A673 (cell line): ENCODE measurements around the gene BCAS1. TPM values are rescaled to one million over a fixed set of nuclear protein-coding genes. Genes with fewer than 3 reads are reported as not detected.

Experiments
- BruUV-seq: library from RNA; stranded (reverse); fragments of 400-500 nt; replicated peaks from 2 replicates; lab custom pipeline; 2021; lab: Mats Ljungman, UMichigan
- CTCF ChIA-PET: fragments of 300-600 bp; sonication (Branson Sonifier 250); formaldehyde crosslinking; loops from one replicate; lab custom pipeline; 2022; ENCODE audit warnings: antibody characterized with exemption; lab: Charles Lee
- POLR2A ChIA-PET: fragments of 300-600 bp; sonication (Branson Sonifier 250); formaldehyde crosslinking; loops from one replicate; lab custom pipeline; 2022; ENCODE audit warnings: antibody characterized with exemption; ENCODE audit not compliant: low non-redundant PET; lab: Charles Lee
- DNase-seq: peaks from one replicate; pipeline ENCODE4 v3.0.0-alpha.2; 2015; ENCODE audit warnings: low spot score
- H3K27ac ChIP-seq: fragments of 200-600 bp; sonication (generic); 2 replicates; pipeline ENCODE4 v1.5.1; 2016; ENCODE audit warnings: mixed run types, low read depth, mild to moderate bottlenecking, mixed read lengths, antibody characterized with exemption, low read length; ENCODE audit not compliant: poor library complexity, severe bottlenecking
- H3K27me3 ChIP-seq: fragments of 200-600 bp; sonication (generic); replicated peaks from 2 replicates; pipeline ENCODE4 v1.6.1; 2017; ENCODE audit warnings: mixed run types, low read depth, mild to moderate bottlenecking, mixed read lengths, antibody characterized with exemption, low read length; ENCODE audit not compliant: insufficient read depth, poor library complexity
- H3K36me3 ChIP-seq: fragments of 200-600 bp; sonication (generic); 2 replicates; pipeline ENCODE4 v1.6.1; 2016; ENCODE audit warnings: mixed run types, mild to moderate bottlenecking, mixed read lengths, antibody characterized with exemption, low read length; ENCODE audit not compliant: insufficient read depth, poor library complexity, severe bottlenecking
- H3K4me1 ChIP-seq: fragments of 200-600 bp; sonication (generic); 2 replicates; pipeline ENCODE4 v1.6.1; 2017; ENCODE audit warnings: mixed run types, mild to moderate bottlenecking, mixed read lengths, antibody characterized with exemption, low read length; ENCODE audit not compliant: insufficient read depth, poor library complexity, severe bottlenecking
- H3K4me3 ChIP-seq: fragments of 200-600 bp; sonication (generic); 2 replicates; pipeline ENCODE4 v1.5.1; 2016; ENCODE audit warnings: low read depth, mixed run types, mild to moderate bottlenecking, mixed read lengths, low read length; ENCODE audit not compliant: poor library complexity, severe bottlenecking
- H3K9me3 ChIP-seq: fragments of 200-600 bp; sonication (generic); 2 replicates; pipeline ENCODE4 v1.6.1; 2016; ENCODE audit warnings: mixed run types, low read depth, mild to moderate bottlenecking, mixed read lengths, antibody characterized with exemption, low read length; ENCODE audit not compliant: poor library complexity, severe bottlenecking
- CTCF ChIP-seq: fragments of 300-800, 200-600 bp; sonication (generic); conservative IDR thresholded peaks from 2 replicates; pipeline ENCODE4 v1.5.1; 2017; ENCODE audit warnings: low read depth, mild to moderate bottlenecking, antibody characterized with exemption, low read length, moderate library complexity, mixed read lengths
- EZH2 ChIP-seq: fragments of 200-600 bp; sonication (generic); IDR thresholded peaks from 2 replicates; pipeline ENCODE4 v1.6.1; 2017; ENCODE audit warnings: borderline replicate concordance, low read depth, mild to moderate bottlenecking, mixed read lengths, antibody characterized with exemption, low read length; ENCODE audit not compliant: poor library complexity, severe bottlenecking
- intact Hi-C: fragments of 100-400 bp; cut with micrococcal nuclease; formaldehyde crosslinking; loops from one replicate; pipeline ENCODE4 v1.10.0; 2022; ENCODE audit not compliant: unreplicated experiment
- total RNA-seq: library from RNA; stranded (reverse); gene quantifications from 2 replicates; pipeline ENCODE4 v1.2.3, GENCODE V29; 2021

BCAS1 gene
- total RNA-seq, 1 experiment from 2014 or later = 1.4 TPM

GRCh38 chr20:54107181-54107580 is 36.8 kb upstream of the BCAS1 start:
- no TSS peak for BruUV-seq
- no peak overlapping the region for H3K27ac ChIP-seq

GRCh38 chr20:54106162-54106561 is 35.8 kb upstream of the BCAS1 start:
- H3K27me3 ChIP-seq = no peaks in the 10 kb centered on the region
- intact Hi-C loops = no loop called here
- no peak for DNase-seq
- ChIA-PET CTCF (no interaction called here), POLR2A (no interaction called here)
- no peak overlapping the region for H3K27ac ChIP-seq
- H3K4me1 ChIP-seq = no peaks in the 10 kb centered on the region
- H3K9me3 ChIP-seq = no peaks in the 10 kb centered on the region
- H3K36me3 ChIP-seq = no peaks in the 10 kb centered on the region
- no peak overlapping the region for H3K4me3 ChIP-seq
- no TSS peak for BruUV-seq
- TF ChIP-seq EZH2 = no peak
- no peak for TF ChIP-seq CTCF

More at GRCh38 chr20:54107181-54107580, 36.8 kb upstream of the BCAS1 start:
- Histone ChIP-seq H3K27me3 (no peaks in the 10 kb centered on the region), H3K36me3 (no peaks in the 10 kb centered on the region), H3K4me1 (no peaks in the 10 kb centered on the region), H3K9me3 (no peaks in the 10 kb centered on the region), H3K4me3 (no peak overlapping the region)
- intact Hi-C loops = no loop called here
- no peak for DNase-seq
- TF ChIP-seq EZH2 = no peak
- TF ChIP-seq CTCF = no peak
- ChIA-PET CTCF (no interaction called here), POLR2A (no interaction called here)

- no TSS peak for BruUV-seq
- no peak for DNase-seq
- H3K36me3 ChIP-seq = no peaks in the 10 kb centered on the region
- no peak overlapping the region for H3K27ac ChIP-seq
- intact Hi-C loops = no loop called here
- H3K4me1 ChIP-seq = no peaks in the 10 kb centered on the region
- H3K9me3 ChIP-seq = no peaks in the 10 kb centered on the region
- H3K27me3 ChIP-seq = no peaks in the 10 kb centered on the region
- TF ChIP-seq CTCF (no peak), EZH2 (no peak)
- ChIA-PET POLR2A (no interaction called here), CTCF (no interaction called here)
- no peak overlapping the region for H3K4me3 ChIP-seq
Measured at GRCh38 chr20:54105653-54106052, 35.3 kb upstream of the BCAS1 start.
